Calu3 (cell line): Measurements from ENCODE around the gene MACF1. TPM values are rescaled to one million over a fixed set of nuclear protein-coding genes. Genes with fewer than 3 reads are reported as not detected.

Experiments used
- BruUV-seq: library from RNA; stranded (reverse); fragments of 400-500 nt; replicated peaks from 2 replicates; lab custom pipeline; 2021; lab: Mats Ljungman, UMichigan
- CTCF ChIA-PET: fragments of 300-600 bp; sonication (Branson Sonifier 250); formaldehyde crosslinking; loops from one replicate; lab custom pipeline; 2022; ENCODE audit warnings: antibody characterized with exemption; lab: Charles Lee
- DNase-seq: peaks from one replicate; pipeline ENCODE4 v3.0.0; 2022
- H3K27ac Mint-ChIP-seq: one replicate; pipeline ENCODE4 v1.8.0; 2022; ENCODE audit warnings: mixed read lengths; ENCODE audit not compliant: unreplicated experiment
- H3K27me3 Mint-ChIP-seq: one replicate; pipeline ENCODE4 v1.8.0; 2022; ENCODE audit warnings: mixed read lengths; ENCODE audit not compliant: unreplicated experiment
- H3K36me3 Mint-ChIP-seq: one replicate; pipeline ENCODE4 v1.8.0; 2022; ENCODE audit warnings: mild to moderate bottlenecking, moderate library complexity, mixed read lengths; ENCODE audit not compliant: insufficient read depth, unreplicated experiment
- H3K4me1 Mint-ChIP-seq: one replicate; pipeline ENCODE4 v1.8.0; 2022; ENCODE audit warnings: mild to moderate bottlenecking, low read depth, mixed read lengths; ENCODE audit not compliant: unreplicated experiment
- H3K4me3 Mint-ChIP-seq: one replicate; pipeline ENCODE4 v1.8.0; 2022; ENCODE audit warnings: mild to moderate bottlenecking, low read depth, moderate library complexity, mixed read lengths; ENCODE audit not compliant: unreplicated experiment
- H3K9me3 Mint-ChIP-seq: one replicate; pipeline ENCODE4 v1.8.0; 2022; ENCODE audit warnings: low read depth, mixed read lengths; ENCODE audit not compliant: unreplicated experiment
- CTCF ChIP-seq: fragments of 200-600 bp; IDR thresholded peaks from one replicate; pipeline ENCODE4 v1.8.0; 2022; ENCODE audit warnings: antibody characterized with exemption; ENCODE audit not compliant: unreplicated experiment
- intact Hi-C: fragments of 100-400 bp; cut with micrococcal nuclease; formaldehyde crosslinking; loops from one replicate; pipeline ENCODE4 v1.10.0; 2022; ENCODE audit not compliant: unreplicated experiment
- total RNA-seq: library from RNA; stranded (reverse); gene quantifications from 2 replicates; pipeline ENCODE4 v1.2.3, GENCODE V29; 2022

The MACF1 gene
- total RNA-seq, 1 experiment from 2014 or later, result 705 TPM

GRCh38 chr1:39522661-39523567 is 318.4 kb downstream of the MACF1 start:
- Mint-ChIP-seq H3K4me1 (no peaks in the 10 kb centered on the region), H3K27ac (no peak overlapping the region), H3K36me3 (peaks cover 25% of the 10 kb centered on the region), H3K27me3 (no peaks in the 10 kb centered on the region), H3K9me3 (no peaks in the 10 kb centered on the region), H3K4me3 (no peak overlapping the region)
- intact Hi-C loops, result no loop called here
- DNase-seq, result no peak
- no TSS peak for BruUV-seq
- CTCF ChIA-PET, result no interaction called here
- no peak for TF ChIP-seq CTCF

GRCh38 chr1:39524171-39524570 is 319.7 kb downstream of the MACF1 start:
- DNase-seq, result no peak
- intact Hi-C loops, result no loop called here
- Mint-ChIP-seq H3K36me3 (peaks cover 25% of the 10 kb centered on the region), H3K27me3 (no peaks in the 10 kb centered on the region), H3K9me3 (no peaks in the 10 kb centered on the region), H3K4me1 (no peaks in the 10 kb centered on the region), H3K4me3 (no peak overlapping the region), H3K27ac (no peak overlapping the region)
- CTCF ChIA-PET, result no interaction called here
- TF ChIP-seq CTCF, result no peak
- BruUV-seq, result no TSS peak

GRCh38 chr1:39524591-39525365 is 320.3 kb downstream of the MACF1 start:
- no peaks in the 10 kb centered on the region for H3K4me1 Mint-ChIP-seq
- CTCF ChIA-PET, result no interaction called here
- BruUV-seq, result no TSS peak
- no peaks in the 10 kb centered on the region for H3K9me3 Mint-ChIP-seq
- no peak overlapping the region for H3K4me3 Mint-ChIP-seq
- intact Hi-C loops, result no loop called here
- no peak for TF ChIP-seq CTCF
- peaks cover 25% of the 10 kb centered on the region for H3K36me3 Mint-ChIP-seq
- no peak overlapping the region for H3K27ac Mint-ChIP-seq
- no peaks in the 10 kb centered on the region for H3K27me3 Mint-ChIP-seq
- no peak for DNase-seq

GRCh38 chr1:39525366-39526165 is 321.1 kb downstream of the MACF1 start:
- intact Hi-C loops, result no loop called here
- no peak overlapping the region for H3K27ac Mint-ChIP-seq
- DNase-seq, result no peak
- H3K27me3 Mint-ChIP-seq, result no peaks in the 10 kb centered on the region
- H3K4me3 Mint-ChIP-seq, result no peak overlapping the region
- CTCF ChIA-PET, result no interaction called here
- no peak for TF ChIP-seq CTCF
- peaks cover 25% of the 10 kb centered on the region for H3K36me3 Mint-ChIP-seq
- no peaks in the 10 kb centered on the region for H3K9me3 Mint-ChIP-seq
- BruUV-seq, result no TSS peak
- no peaks in the 10 kb centered on the region for H3K4me1 Mint-ChIP-seq
